NCI-H128 (cell line): Measurements from ENCODE around the gene DCUN1D3.
"Not testable (repeated sequence)": the region's sequence is repeated elsewhere in the genome, so short reads cannot be mapped to it uniquely, and the experiment has no call there.

Experiments used
- DNase-seq: peaks from one replicate; lab custom pipeline; 2025; ENCODE audit not compliant: unreplicated experiment; lab: John Stamatoyannopoulos, UW

The DCUN1D3 gene

GRCh38 chr16:20833086-20833485 lies 67.1 kb downstream of the DCUN1D3 start:
- no peak for DNase-seq

- no peak for DNase-seq
Measured at GRCh38 chr16:20830372-20830771, 69.8 kb downstream of the DCUN1D3 start.

DNA sequence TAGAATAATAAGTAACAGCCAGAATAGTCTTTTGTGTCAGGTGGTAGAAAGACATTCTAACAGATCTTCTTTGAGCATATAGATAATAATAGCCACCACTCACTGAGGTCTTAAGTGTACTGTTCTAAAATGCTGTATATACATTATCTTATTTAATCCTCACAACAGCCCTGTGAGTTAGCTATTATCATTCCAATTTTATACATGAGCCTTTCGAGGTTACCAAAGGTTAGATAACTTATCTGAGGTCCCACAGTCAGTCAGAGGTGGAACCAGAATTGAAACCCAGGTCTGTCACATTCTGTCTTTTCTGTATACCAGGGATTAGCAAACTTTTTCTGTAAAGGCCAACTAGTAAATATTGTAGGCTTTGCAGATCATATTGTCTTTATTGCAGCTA lies 70.6 kb downstream of the DCUN1D3 start:
- no peak for DNase-seq

DNA sequence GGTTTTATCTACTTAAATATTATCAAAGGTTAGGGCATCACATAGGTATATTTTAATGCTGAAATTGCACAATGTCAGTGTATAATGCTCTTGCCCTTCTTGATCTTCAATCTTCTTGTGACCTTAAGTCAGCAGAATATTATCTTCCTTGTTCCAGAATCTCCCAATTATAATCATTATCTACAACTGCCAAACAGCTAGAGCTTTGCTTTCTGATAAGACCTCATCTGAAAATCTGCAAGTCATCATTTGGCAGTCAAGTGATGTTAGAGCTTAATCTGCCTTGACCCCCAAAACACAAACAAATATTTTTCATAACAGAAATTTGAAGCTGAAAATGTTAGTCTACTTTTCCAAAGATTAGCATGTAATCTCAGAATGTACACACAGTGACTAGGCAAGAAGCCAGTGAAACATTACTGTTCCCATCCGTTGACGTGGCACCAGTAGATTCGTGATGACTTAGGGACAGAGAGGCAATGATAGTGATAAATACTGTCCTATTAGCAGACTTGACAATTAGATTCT lies 74.1 kb downstream of the DCUN1D3 start:
- DNase-seq = no peak

GRCh38 chr16:20822521-20823325 lies 77.4 kb downstream of the DCUN1D3 start:
- DNase-seq = no peak

DNA sequence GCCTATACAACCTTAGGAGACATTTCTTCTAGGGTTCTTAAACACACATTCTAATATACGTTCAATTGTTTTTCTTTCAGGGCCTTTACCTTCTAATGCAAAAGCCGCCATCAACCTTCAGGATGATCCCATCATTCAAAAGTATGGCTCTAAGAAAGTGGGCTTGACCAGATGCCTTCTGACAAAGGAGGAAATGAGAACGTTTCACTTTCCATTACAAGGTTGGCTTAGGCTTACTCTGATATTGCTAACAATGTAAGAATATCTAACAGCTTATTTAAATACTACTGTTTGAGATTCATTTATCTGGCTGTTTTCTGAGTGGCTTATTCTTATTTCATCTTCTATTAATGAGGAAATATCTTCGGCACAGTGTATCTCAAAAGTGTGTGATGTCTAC lies 78.5 kb downstream of the DCUN1D3 start:
- no peak for DNase-seq

GRCh38 chr16:20818929-20819585 lies 81.1 kb downstream of the DCUN1D3 start:
- no peak for DNase-seq

DNA sequence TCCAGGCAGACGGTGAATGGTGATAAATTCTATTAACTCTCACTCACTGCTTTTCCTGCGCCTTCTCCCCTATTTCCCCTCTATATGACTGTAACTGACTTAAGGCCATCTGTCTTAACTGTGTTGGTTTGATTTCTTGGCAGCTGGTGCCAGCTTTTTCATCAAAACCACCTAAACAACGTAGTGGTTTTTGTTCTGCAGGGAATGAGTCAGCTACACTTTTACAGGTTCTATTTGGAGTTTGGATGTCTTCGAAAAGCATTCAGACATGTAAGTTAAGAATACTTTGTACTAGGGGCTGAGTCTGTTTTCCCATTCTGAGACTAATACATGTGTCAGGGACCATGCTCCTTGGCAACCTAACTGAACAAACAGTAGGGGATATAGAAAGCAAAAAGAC lies 85.4 kb downstream of the DCUN1D3 start:
- no peak for DNase-seq

- no peak for DNase-seq
Measured at GRCh38 chr16:20812510-20812909, 87.6 kb downstream of the DCUN1D3 start.

DNA sequence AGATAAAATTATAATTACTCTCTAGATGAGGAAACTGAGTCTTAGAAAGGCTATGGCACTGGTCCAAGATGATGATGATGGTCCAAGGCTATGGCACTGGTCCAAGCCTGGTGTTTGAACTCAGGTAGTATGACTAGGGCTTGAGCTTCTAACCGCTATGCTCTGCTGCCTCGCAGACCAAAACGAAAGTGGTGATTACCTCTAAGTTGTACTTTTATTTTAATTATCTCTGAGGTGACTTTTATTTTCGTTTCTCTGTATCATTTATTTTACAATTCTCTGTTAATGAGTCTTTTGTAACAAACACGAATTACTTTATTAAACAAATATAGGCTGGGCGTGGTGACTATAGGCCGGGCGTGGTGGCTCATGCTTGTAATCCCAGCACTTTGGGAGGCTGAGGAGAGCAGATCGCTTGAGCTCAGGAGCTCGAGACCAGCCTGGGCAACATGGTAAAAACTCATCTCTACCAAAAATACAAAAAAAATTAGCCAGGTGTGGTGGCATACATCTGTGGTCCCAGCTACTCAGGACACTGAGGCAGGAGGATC lies 88.2 kb downstream of the DCUN1D3 start:
- DNase-seq = no peak

GRCh38 chr16:20807862-20808261 lies 92.3 kb downstream of the DCUN1D3 start:
- no peak for DNase-seq

GRCh38 chr16:20806168-20807050 lies 93.7 kb downstream of the DCUN1D3 start, which contains the start of the genes ERI2 and REXO5:
Gene ERI2 (minus strand): TSS chr16:20806472. CDS start chr16:20806430, 42 bp downstream.
Gene REXO5 (plus strand): TSS chr16:20806527. CDS start chr16:20806954, 427 bp downstream.
- DNase-seq = peak; percentile 86

GRCh38 chr16:20805684-20806167 lies 94.4 kb downstream of the DCUN1D3 start:
- not testable (repeated sequence) for DNase-seq
